ENCODE data around the gene RGL1.

RGL1 gene

DNA sequence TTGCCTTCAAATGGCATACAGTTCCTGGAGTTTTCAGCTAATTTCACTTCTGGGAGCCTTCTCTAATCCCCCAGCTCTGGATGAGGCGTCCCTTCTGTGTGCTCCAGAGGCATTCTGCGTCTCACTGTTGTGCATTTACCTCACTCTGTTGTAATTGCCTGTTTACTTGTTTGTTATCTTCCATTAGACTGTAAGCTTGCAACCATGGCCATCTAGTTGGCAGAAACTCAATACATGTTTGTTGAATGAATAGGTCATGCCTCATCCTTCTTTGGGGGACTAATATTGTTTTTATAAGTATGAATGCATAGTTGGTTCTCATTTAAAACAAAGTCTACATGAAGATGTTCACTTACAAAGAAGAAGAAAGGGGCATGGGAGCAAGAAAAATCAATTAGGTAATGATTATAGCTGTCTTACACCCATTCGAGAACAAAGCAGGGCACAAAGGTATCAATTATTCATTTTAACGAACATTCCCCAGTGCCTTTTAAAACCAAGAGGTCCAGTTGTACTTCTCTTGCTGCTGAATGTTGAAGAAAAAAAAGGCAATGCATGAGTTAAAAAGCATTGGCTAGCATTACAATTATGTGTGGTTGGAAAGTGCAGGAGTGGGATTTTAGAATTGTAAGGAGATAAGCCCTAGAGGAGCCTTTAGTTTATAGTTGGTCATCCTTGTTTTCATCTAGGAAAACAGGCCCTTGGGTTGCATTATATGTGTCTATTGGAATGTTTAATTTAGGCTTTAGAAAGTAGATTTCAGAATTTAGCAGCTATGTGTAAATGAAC is 6.0 kb downstream of the RGL1 start:
- TF ChIP-seq CTCF (IDR thresholded peaks at IDR 0.05; ENCODE audit: insufficient read depth, low read length, poor library complexity, severe bottlenecking): no peak
- Histone ChIP-seq H3K4me3 (replicated peaks; ENCODE audit: low read depth, low read length) (no peak overlapping the region), H3K27me3 (replicated peaks; ENCODE audit: control insufficient read depth, insufficient read depth, low read length) (no peaks in the 10 kb centered on the region), H3K36me3 (ENCODE audit: control insufficient read depth, insufficient read depth, low read length) (no peaks in the 10 kb centered on the region)
- no peak for DNase-seq (ENCODE audit: extremely low read depth, insufficient read length)

- no peaks in the 10 kb centered on the region for H3K36me3 ChIP-seq (ENCODE audit: control insufficient read depth, insufficient read depth, low read length)
- no peaks in the 10 kb centered on the region for H3K27me3 ChIP-seq (replicated peaks; ENCODE audit: control insufficient read depth, insufficient read depth, low read length)
- no peak for TF ChIP-seq CTCF (IDR thresholded peaks at IDR 0.05; ENCODE audit: insufficient read depth, low read length, poor library complexity, severe bottlenecking)
- DNase-seq (ENCODE audit: extremely low read depth, insufficient read length): no peak
- no peak overlapping the region for H3K4me3 ChIP-seq (replicated peaks; ENCODE audit: low read depth, low read length)
These were observed 7.2 kb downstream of the RGL1 start for GRCh38 chr1:183812128-183812527.

GRCh38 chr1:183812686-183813569 is 8.0 kb downstream of the RGL1 start:
- DNase-seq (ENCODE audit: extremely low read depth, insufficient read length): no peak
- Histone ChIP-seq H3K36me3 (ENCODE audit: control insufficient read depth, insufficient read depth, low read length) (no peaks in the 10 kb centered on the region), H3K4me3 (replicated peaks; ENCODE audit: low read depth, low read length) (no peak overlapping the region), H3K27me3 (replicated peaks; ENCODE audit: control insufficient read depth, insufficient read depth, low read length) (no peaks in the 10 kb centered on the region)
- TF ChIP-seq CTCF (IDR thresholded peaks at IDR 0.05; ENCODE audit: insufficient read depth, low read length, poor library complexity, severe bottlenecking): no peak

- no peak for DNase-seq (ENCODE audit: extremely low read depth, insufficient read length)
- Histone ChIP-seq H3K4me3 (replicated peaks; ENCODE audit: low read depth, low read length) (no peak overlapping the region), H3K36me3 (ENCODE audit: control insufficient read depth, insufficient read depth, low read length) (no peaks in the 10 kb centered on the region), H3K27me3 (replicated peaks; ENCODE audit: control insufficient read depth, insufficient read depth, low read length) (no peaks in the 10 kb centered on the region)
- no peak for TF ChIP-seq CTCF (IDR thresholded peaks at IDR 0.05; ENCODE audit: insufficient read depth, low read length, poor library complexity, severe bottlenecking)
These were observed 9.3 kb downstream of the RGL1 start for GRCh38 chr1:183814121-183814681.

DNA sequence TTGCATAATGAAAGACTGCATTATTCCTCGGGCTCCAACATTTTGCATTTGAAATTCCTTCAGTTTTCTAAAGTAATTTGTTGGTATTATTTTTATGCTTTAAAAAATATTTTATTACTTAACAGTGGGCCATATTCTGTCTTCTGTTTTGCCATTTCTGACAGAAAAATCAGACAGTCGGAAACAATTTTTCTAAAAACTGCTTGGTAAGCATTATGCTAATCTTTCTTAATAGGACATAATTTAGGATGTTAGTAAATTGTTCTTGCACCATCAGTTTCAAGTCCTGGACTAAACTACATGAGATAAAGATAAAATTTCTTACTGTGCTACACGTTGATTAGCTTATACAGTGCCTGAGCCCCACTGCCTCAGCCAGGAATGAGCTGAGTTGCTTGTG is 11.2 kb downstream of the RGL1 start:
- H3K36me3 ChIP-seq (ENCODE audit: control insufficient read depth, insufficient read depth, low read length): no peaks in the 10 kb centered on the region
- no peaks in the 10 kb centered on the region for H3K27me3 ChIP-seq (replicated peaks; ENCODE audit: control insufficient read depth, insufficient read depth, low read length)
- no peak for TF ChIP-seq CTCF (IDR thresholded peaks at IDR 0.05; ENCODE audit: insufficient read depth, low read length, poor library complexity, severe bottlenecking)

More for the DNA sequence above, 11.2 kb downstream of the RGL1 start:
- DNase-seq (ENCODE audit: extremely low read depth, insufficient read length): no peak
- no peak overlapping the region for H3K4me3 ChIP-seq (replicated peaks; ENCODE audit: low read depth, low read length)

Data from GM06990 (cell line).